Nucleus accumbens (tissue), 56 donors: Measurements from ENCODE around the gene FREM2.

ENCODE experiments used
- DNase-seq, 56 donors: peaks; one replicate each; lab custom pipeline; 2025; lab: John Stamatoyannopoulos, UW

Gene FREM2

GRCh38 chr13:38686577-38687245 lies at the start of gene FREM2:
TSS of gene FREM2 (plus strand) at chr13:38687077. CDS start at chr13:38687345, 268 bp downstream.
- peak in 27 of 56 donors; percentile 4 to 70 (median 47) for DNase-seq

DNA sequence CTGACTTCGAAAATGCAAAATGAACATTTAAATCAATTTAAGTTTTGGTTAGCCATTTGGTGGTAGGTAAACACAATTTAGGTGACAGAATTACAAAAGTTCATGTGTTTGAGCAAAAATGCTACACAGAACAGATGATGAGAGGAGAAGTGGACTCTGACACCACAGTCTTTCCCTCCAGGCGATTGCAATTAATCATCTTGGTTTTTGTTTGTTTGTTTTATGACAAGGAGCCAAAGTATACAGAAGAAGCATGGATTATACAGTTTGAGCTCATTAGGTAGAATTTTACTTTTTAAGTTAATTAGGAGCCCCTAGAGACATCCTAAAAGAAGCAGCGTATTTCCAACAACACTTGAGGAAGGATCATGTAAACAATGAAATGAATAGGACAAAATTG lies 49.3 kb upstream of the FREM2 start:
- no peak for DNase-seq

DNA sequence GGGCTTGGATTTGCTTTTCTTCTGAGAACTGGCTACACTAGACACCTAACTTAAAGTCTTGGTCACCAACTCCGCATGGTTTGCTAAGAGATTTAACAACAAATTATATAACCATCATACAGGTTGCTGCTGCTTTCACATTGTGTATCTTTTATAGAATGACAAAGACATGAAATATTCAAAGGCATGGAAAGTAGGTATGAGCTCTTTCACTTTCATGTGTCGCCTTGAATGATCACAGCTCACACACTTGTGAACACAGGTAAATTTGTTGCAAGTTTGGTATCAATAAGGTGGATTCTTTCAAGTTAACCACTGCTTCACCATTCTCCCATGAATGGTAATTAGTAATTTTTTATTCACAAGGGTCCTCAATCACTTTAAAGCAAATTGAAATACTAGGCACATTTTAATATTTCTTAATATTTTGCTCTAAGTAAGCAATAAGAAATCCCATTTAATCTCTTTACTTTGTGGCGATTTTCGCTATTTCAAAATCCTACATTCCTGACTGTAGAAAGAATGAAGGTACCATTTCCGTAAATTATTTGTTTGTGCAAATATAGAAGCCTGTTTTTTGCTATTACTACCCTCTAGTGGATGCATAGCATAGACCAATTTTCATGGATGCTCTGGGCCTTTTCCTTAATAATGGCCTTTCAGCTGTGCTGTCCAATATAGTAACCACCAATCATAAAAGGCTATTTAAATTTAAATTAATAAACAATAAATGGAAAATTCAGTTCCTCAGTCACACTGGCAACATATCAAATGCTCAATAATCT lies 45.5 kb upstream of the FREM2 start:
- no peak for DNase-seq

DNA sequence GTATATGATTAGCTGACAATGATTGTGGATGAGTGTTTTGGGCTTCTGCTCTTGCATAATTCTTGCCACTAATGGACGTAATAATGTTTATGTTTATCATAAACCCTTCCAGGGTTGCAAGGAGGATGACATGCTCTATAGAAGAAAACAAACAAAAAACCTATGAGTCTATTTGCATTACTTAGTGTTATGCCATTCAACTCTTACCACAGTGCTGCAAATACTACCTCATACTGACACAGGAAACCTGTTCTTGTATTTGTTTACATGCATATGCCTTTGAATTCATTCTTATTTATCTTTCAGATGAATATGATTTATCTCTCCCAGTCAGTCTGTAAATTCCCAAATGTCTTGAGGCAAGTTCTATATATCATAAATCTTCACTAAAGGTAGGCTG lies 39.6 kb upstream of the FREM2 start:
- no peak for DNase-seq

DNA sequence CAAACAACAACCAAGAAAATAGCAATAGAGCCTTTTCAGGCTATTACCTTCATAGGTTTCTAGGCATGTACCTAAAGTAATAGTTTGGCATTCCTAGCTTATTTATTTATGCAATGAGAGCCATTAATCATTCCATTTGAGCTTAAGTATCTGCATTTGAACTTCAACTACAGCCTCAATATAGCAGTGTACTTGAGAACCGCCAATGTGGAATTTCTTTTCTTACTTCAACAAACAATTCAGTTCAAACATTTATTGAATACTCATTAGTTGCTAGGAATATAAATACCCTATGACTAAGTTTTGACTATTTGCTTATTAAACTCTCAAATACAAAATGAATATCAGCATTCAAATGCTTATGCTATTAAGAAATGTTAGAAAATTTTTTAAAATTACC lies 38.0 kb upstream of the FREM2 start:
- DNase-seq: no peak

DNA sequence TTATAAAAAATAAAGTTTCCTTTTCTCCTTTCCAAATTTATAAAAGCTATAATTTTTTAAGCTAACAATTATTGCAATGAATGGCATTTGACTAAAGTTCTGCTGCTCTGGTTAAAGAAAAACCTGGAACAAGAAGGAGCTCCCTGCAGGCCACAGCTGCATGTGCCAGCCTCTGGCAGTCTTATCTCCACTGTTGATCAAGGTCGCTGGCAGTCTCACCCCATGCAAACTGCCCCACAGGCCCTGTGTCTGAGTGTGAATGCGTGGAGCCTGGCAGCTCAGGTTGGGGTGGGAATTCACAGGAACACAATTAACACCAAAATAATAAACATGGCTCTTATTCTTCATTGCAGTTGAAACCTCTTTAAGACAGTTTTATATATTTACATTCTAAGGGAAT lies 30.2 kb upstream of the FREM2 start:
- DNase-seq: no peak

- DNase-seq: no peak
Measured at GRCh38 chr13:38657191-38657590, 29.7 kb upstream of the FREM2 start.

DNA sequence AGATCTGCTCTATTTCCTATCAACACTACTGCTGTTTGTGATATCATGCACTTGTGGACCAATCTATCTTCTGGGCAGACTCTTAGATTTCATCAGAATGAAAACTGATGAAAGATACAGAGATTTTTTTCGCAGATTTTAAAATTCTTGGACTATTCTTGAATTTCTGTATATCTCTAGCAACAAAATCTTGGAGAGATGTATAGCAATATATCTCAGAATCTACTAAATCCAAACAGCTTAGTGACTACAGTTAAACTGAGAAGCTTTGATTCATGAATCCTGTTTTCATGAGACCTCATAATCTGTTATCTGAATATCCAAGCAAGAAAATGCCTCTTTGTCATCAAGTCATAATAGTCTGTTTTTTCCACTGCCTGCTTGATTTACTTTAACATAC lies 28.0 kb upstream of the FREM2 start:
- DNase-seq: no peak

GRCh38 chr13:38661010-38661675 lies 25.7 kb upstream of the FREM2 start:
- DNase-seq: peak in 6 of 56 donors; percentile 2 to 52 (median 24)

DNA sequence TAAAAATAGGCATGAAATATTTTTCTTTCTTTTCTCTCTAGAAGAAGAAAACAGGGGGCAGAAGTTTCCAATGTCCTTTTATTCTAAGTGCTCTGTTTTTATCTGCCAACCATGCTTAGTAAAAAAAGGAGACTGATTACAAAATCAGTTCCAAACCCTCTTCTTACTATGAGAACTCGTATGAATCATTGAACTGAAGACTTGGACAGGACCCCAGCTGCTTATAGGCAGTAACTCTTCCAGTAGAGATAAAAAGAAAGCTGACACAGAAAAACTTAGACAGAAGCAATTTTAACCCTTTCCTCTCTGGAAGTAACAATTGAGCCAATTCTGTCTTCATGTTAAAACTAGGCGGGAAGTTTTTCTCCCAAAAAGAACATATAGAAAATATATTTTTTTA lies 24.5 kb upstream of the FREM2 start:
- DNase-seq: no peak

DNA sequence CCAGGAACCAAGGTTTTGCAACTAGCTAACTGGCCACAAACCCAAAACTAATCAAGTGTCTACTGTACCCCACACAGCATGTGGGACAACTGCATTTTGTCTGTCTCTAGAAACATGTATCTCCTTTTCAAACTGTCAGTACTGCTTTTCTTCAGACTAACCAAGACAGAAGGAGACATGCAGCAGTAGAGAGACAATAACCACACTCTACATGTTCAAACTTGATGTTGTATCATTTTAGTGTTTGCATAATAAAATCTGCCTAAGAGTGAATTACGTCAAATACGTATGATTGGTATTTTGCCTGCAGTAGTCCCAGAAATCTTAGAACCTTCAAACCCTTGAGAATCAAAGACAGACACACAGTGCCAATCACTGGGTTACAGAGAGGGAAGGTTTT lies 22.0 kb upstream of the FREM2 start:
- DNase-seq: no peak

DNA sequence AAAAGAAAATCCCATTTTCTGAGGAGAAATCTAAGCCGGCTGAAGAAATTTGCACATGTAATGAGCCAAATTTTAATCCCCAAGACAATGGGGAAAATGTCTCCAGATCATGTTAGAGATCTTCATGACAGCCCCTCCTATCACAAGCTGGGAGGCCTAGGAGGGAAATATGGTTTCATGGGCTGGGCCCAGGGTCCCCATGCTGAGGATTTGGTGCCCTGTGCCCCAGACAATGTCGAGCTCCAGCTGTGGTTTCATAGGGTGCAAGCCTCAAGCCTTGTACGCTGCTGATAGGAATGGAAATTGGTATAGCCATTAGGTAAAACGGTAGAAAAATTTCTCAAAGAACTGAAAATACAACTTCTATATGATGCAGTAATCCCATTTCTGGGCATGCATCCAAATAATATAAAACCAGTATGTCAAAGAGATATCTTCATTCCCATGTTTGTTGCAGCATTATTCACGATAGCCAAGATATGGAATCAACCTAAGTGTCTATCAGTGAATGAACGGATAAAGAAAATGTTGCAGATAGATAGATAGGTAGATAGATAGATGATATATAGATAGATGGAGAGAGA lies 19.3 kb upstream of the FREM2 start:
- DNase-seq: no peak

GRCh38 chr13:38669234-38669964 lies 17.5 kb upstream of the FREM2 start:
- no peak for DNase-seq

- DNase-seq: peak in 1 of 56 donors; percentile 16
Measured at GRCh38 chr13:38670627-38671026, 16.2 kb upstream of the FREM2 start.

- DNase-seq: no peak
Measured at GRCh38 chr13:38671980-38672379, 14.9 kb upstream of the FREM2 start.

- no peak for DNase-seq
Measured at GRCh38 chr13:38674208-38674607, 12.7 kb upstream of the FREM2 start.

GRCh38 chr13:38680912-38681311 lies 6.0 kb upstream of the FREM2 start:
- DNase-seq: no peak

DNA sequence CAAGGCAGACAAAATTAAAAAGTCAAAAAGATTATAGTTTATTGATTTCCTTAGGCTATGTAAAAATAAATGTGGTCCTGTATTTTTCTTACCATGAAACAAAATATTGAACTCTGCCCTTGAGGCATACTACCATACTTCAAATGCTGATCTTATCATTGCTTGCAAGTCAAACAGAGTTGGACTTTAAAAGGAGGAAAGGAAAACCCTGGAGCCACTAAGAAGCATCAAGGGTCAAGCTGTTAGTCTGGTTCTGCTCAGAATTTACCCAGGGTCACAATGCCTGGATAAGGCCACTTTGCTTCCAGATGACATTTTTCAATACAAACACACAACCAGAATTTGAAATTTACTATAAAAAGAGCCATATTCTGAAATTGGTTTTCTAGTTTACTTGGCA lies 2.2 kb upstream of the FREM2 start:
- DNase-seq: no peak

DNA sequence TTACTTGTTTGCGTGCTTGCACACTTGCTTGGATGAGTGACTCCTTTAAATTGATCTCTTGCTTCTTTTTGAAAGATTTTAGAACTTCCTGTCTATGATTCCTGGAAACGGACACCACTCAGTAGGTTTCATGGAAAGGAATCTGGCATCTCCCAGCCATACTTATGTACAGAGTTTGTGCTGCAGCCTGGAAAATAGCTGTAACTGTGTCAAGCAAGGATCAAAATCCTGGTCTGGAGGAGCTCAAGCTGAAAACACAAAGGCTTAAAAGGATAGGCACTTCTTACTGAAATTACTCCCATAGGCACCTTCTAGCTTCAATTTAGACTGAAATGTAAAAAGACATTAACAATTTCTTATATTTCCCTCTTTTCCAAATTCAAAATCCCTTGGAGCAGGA lies 1.4 kb upstream of the FREM2 start:
- DNase-seq: no peak

GRCh38 chr13:38685974-38686576 lies 802 bp upstream of the FREM2 start:
- peak in 15 of 56 donors; percentile 10 to 59 (median 32) for DNase-seq
